NCI-H2171 treated with DMSO at 0.1 percent for 48 hours (cell line): Measurements from ENCODE around the gene ADAM33.

Experiments used
- DNase-seq: peaks from one replicate; lab custom pipeline; 2025; lab: John Stamatoyannopoulos, UW

Gene ADAM33

GRCh38 chr20:3681931-3682781, at the start of gene ADAM33:
ADAM33 (minus strand) TSS chr20:3682010; CDS start chr20:3682004, 6 bp downstream.
- no peak for DNase-seq

- DNase-seq = no peak
Observed at GRCh38 chr20:3730803-3731672, 49.2 kb upstream of the ADAM33 start.

GRCh38 chr20:3729811-3730540, 48.2 kb upstream of the ADAM33 start:
- DNase-seq = no peak

GRCh38 chr20:3729378-3729777, 47.6 kb upstream of the ADAM33 start:
- no peak for DNase-seq

- no peak for DNase-seq
Observed at GRCh38 chr20:3728876-3729275, 47.1 kb upstream of the ADAM33 start.

- DNase-seq = no peak
Observed at GRCh38 chr20:3728354-3728753, 46.5 kb upstream of the ADAM33 start.

- peak; percentile 10 for DNase-seq
Observed at GRCh38 chr20:3727401-3728021, 45.7 kb upstream of the ADAM33 start.

GRCh38 chr20:3724356-3724755, 42.5 kb upstream of the ADAM33 start:
- DNase-seq = no peak

- no peak for DNase-seq
Observed at GRCh38 chr20:3723284-3723683, 41.5 kb upstream of the ADAM33 start.

GRCh38 chr20:3721912-3722311, 40.1 kb upstream of the ADAM33 start:
- DNase-seq = no peak

GRCh38 chr20:3720626-3721025, 38.8 kb upstream of the ADAM33 start:
- no peak for DNase-seq

GRCh38 chr20:3720068-3720467, 38.3 kb upstream of the ADAM33 start:
- no peak for DNase-seq

GRCh38 chr20:3719046-3719445, 37.2 kb upstream of the ADAM33 start:
- DNase-seq = no peak

- DNase-seq = peak; percentile 27
Observed at GRCh38 chr20:3716195-3716834, 34.5 kb upstream of the ADAM33 start.

GRCh38 chr20:3714092-3714491, 32.3 kb upstream of the ADAM33 start:
- DNase-seq = no peak

GRCh38 chr20:3712279-3712873, 30.6 kb upstream of the ADAM33 start, which contains the start of gene SIGLEC1:
SIGLEC1 (minus strand) TSS chr20:3712600; CDS start chr20:3707128, 5,472 bp downstream.
- no peak for DNase-seq

- no peak for DNase-seq
Observed at GRCh38 chr20:3711484-3711941, 29.7 kb upstream of the ADAM33 start.

- peak; percentile 52 for DNase-seq
Observed at GRCh38 chr20:3710703-3711483, 29.1 kb upstream of the ADAM33 start.

- no peak for DNase-seq
Observed at GRCh38 chr20:3710011-3710466, 28.2 kb upstream of the ADAM33 start.

GRCh38 chr20:3707508-3707899, 25.7 kb upstream of the ADAM33 start:
- no peak for DNase-seq
